HG02884 (cell line): Measurements from ENCODE around the gene PCSK7.

Experiments
- ATAC-seq: cut with Tn5 transposase; IDR thresholded peaks from one replicate; pipeline ENCODE4 v1.9.1; 2021; ENCODE audit warnings: mild to moderate bottlenecking, moderate library complexity; ENCODE audit not compliant: unreplicated experiment

PCSK7 gene

DNA sequence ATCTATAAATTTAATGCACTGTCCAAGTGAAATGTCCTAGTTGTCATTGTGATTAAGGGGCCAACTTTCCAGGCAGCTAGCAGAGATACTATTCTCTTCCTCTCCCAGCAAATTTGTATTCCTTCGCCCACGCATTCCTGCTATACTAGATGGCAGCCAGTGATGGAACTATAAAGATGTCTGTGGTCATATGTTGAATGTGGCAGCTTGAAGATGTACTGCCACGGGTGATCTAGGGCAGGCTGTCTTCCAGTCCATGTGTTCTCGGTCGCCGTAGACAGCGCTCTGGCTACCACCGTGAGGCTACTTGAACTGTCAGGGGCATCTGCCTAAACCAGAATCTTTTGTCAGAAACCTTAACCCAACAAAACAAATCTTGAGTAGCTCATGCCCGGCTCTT lies 61.7 kb downstream of the PCSK7 start:
- no peak for ATAC-seq

DNA sequence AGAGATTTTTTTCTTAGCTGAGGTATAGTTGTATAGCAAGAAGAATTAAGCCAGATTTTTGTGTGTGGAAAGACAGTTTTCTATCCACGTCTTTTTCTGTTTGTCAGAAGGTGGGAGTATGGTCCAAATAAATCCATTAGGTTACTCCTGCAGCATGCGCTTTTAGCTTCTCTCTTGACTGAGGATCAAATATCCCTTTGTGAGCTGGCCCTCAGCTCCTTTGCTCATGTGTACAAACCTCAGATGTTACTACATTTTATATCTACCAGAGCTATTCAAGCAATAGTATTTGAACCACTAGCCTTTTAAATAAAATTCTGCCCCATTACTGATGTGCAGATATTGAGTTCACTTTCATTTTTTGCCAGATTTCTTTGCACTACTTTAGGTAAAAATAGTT lies 62.1 kb downstream of the PCSK7 start:
- no peak for ATAC-seq

DNA sequence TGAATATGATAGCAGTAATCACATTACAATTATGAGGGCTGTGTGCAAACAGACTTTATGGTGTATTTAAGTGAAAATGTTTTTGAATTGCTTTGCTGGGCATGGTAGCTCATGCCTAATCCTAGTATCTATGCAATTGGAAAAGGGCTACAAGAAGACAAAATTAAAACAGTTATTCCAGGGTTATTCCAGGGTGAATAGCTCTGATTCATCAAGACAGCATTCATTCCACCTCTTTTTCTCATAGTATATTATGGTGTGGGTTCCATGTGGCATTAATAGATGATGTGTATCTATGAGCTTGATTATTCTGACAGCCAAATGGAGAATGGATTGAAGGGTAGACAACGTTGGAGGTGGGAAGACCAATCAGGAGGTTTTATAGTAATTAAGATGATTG lies 65.4 kb downstream of the PCSK7 start:
- no peak for ATAC-seq

DNA sequence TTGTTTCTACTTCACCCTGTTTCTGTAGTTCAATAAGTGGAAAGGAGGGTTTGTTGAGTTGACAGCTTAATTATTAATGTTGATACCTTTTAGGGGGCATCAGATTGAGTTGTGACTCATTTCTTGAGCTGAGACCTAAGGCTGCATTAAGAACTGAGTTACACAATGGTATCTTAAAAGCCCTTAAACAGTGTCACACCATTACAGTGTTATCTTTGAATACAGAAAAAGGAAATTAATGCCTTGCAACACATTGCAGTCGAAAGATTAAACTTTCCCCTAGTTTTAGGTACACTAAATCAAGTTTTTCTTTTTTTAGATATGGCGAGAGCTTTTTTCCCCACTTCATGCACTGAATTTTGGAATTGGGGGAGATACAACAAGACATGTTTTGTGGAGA lies 71.0 kb downstream of the PCSK7 start:
- ATAC-seq, result no peak

DNA sequence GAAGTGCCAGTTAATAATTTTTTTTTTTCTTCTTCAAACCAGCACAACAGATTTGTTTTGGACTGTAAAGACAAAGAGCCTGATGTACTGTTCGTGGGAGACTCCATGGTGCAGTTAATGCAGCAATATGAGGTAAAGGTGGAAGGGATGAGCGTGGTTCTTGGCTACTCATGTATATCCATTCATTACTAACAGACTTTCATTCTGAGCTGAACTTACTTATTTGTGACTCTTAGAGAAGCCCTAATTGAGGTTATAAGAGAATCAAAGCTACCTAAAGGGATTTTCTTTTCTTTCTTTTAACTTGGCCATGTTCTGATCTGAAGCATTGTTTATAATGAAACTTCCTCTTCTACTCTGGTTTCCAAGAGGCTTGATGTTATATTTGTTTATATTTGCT lies 72.0 kb downstream of the PCSK7 start:
- no peak for ATAC-seq

DNA sequence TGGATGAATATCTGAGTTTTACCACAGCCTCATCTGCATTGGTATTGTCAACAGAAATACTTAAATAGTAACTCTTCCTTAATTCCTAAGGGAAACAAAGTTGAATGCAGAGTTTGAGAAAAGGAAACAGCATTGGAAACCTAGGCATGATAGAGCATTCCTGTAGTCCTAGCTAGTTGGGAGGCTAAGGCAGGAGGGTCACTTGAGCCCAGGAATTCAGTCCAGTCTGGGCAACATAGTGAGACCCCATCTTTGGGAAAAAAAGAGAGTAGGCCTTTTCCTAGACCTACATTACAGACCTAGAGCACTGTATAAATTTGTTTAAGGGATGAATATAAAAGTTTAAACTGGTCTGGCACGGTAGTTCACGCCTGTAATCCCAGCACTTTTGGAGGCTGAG lies 74.4 kb downstream of the PCSK7 start:
- ATAC-seq, result no peak

DNA sequence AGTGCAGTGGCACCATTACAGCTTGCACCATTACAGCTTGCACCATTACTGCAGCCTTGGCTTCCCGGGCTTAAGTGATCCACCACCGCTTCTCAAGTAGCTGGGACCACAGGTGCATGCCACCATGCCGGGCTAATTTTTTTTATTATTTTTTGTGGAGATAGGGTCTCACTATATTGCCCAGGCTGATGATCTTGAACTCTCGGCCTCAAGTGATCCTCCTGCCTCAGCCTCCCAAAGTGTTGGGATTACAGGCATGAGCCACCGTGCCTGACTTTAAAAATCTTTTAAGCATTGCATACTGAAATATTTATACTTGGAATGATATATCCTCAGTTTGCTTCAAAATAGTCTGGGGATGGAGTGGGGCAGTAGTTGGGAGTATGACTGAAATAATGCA lies 77.4 kb downstream of the PCSK7 start:
- no peak for ATAC-seq
